Measurements from ENCODE around the gene APEX2. TPM values are rescaled to one million over a fixed set of nuclear protein-coding genes. Genes with fewer than 3 reads are reported as not detected.

APEX2 gene
- total and polyA plus RNA-seq, 2 donors (not counting 3 experiments of a cell fraction or from before 2014, with no cell fraction given) = 26.6 to 54.1 TPM

DNA sequence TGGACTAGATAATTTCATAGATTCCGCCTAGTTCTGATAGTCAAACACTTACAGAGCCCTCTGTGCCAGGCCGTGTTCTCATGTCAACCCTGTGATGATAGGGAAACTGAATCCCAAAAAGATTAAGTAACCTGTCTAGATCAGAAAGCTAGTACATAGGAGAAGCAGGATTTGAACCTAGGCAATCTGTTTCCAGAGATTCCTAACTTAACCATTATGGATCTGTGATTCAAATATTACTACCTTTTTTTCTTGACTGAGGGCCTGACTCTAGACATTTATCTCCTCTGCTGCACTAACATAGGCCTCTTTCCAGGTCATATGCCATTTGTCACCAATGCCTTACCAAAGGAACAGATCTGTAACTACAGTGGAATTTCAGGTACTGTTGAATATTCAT is 29.1 kb downstream of the APEX2 start:
- no peak overlapping the region for H2AFZ ChIP-seq (ENCODE audit: low read depth, low read length)
- no peak overlapping the region for H3K4me2 ChIP-seq (ENCODE audit: insufficient read depth, low read length)
- no peaks in the 10 kb centered on the region for H3K79me2 ChIP-seq (ENCODE audit: control insufficient read depth, insufficient read depth, low read length)
- dilution Hi-C loops (cut with MboI; ENCODE audit: extremely low pct_ligation_motif_present, low sequenced_read_pairs) = no loop called here
- no peak for DNase-seq (ENCODE audit: low read depth, low spot score)
- H3K9me1 ChIP-seq (replicated peaks; ENCODE audit: control insufficient read depth, extremely low read depth, insufficient read depth, low read length) = no peaks in the 10 kb centered on the region
- TF ChIP-seq JUN (IDR thresholded peaks at IDR 0.05; ENCODE audit: borderline replicate concordance, insufficient read depth, insufficient read length, low read depth) (no peak), EZH2 (IDR thresholded peaks at IDR 0.05; ENCODE audit: borderline replicate concordance, low read depth, low read length, severe bottlenecking) (no peak), POLR2A (IDR thresholded peaks at IDR 0.05; ENCODE audit: low read depth, low read length) (no peak), MYC (IDR thresholded peaks at IDR 0.05; ENCODE audit: low read depth, low read length) (no peak), GATA2 (IDR thresholded peaks at IDR 0.05; ENCODE audit: insufficient read depth, insufficient read length, low read depth, low read length) (no peak), FOS (IDR thresholded peaks at IDR 0.05; ENCODE audit: borderline replicate concordance, insufficient read depth, low read length) (no peak), POLR2AphosphoS5 (IDR thresholded peaks at IDR 0.05; ENCODE audit: insufficient read depth, low read depth, low read length) (no peak)
- TF ChIP-seq, protein P1, sequence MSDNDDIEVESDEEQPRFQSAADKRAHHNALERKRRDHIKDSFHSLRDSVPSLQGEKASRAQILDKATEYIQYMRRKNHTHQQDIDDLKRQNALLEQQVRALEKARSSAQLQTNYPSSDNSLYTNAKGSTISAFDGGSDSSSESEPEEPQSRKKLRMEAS (IDR thresholded peaks at IDR 0.05; ENCODE audit: insufficient read depth, insufficient read length) = no peak
- TF ChIP-seq, protein P2, sequence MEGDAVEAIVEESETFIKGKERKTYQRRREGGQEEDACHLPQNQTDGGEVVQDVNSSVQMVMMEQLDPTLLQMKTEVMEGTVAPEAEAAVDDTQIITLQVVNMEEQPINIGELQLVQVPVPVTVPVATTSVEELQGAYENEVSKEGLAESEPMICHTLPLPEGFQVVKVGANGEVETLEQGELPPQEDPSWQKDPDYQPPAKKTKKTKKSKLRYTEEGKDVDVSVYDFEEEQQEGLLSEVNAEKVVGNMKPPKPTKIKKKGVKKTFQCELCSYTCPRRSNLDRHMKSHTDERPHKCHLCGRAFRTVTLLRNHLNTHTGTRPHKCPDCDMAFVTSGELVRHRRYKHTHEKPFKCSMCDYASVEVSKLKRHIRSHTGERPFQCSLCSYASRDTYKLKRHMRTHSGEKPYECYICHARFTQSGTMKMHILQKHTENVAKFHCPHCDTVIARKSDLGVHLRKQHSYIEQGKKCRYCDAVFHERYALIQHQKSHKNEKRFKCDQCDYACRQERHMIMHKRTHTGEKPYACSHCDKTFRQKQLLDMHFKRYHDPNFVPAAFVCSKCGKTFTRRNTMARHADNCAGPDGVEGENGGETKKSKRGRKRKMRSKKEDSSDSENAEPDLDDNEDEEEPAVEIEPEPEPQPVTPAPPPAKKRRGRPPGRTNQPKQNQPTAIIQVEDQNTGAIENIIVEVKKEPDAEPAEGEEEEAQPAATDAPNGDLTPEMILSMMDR (IDR thresholded peaks at IDR 0.05; ENCODE audit: extremely low read depth in 1 of 2, insufficient read depth in 1 of 2, low read depth in 1 of 2, low read length in 2 of 2) = no peak
- H3K36me3 ChIP-seq (ENCODE audit: control insufficient read depth in 2 of 2, extremely low read depth in 1 of 2, insufficient read depth in 2 of 2, low read length in 2 of 2) = no peaks in the 10 kb centered on the region
- H3K27ac ChIP-seq (ENCODE audit: insufficient read depth, low read depth, low read length) = no peak overlapping the region
- CTCF ChIA-PET = no interaction called here
- no peak overlapping the region for H3K4me3 ChIP-seq (replicated peaks in 1 of 3; ENCODE audit: insufficient read depth in 1 of 3, low read depth in 1 of 3, low read length in 3 of 3)
- H3K9me3 ChIP-seq (replicated peaks; ENCODE audit: control insufficient read depth, insufficient read depth, low read length) = no peaks in the 10 kb centered on the region
- BruUV-seq (replicated peaks) = no TSS peak
- H4K20me1 ChIP-seq (replicated peaks; ENCODE audit: control insufficient read depth, extremely low read depth, insufficient read depth, low read length) = no peaks in the 10 kb centered on the region
- FAIRE-seq = no peak
- no peaks in the 10 kb centered on the region for H3K4me1 ChIP-seq (ENCODE audit: control insufficient read depth, extremely low read depth, insufficient read depth, low read length)
- peaks cover 0 to 2% of the 10 kb centered on the region in 2 experiments for H3K27me3 ChIP-seq (ENCODE audit: control insufficient read depth in 2 of 2, insufficient read depth in 2 of 2, low read length in 2 of 2)
- H3K9ac ChIP-seq (replicated peaks; ENCODE audit: extremely low read depth, insufficient read depth, low read length) = no peak overlapping the region
- intact Hi-C loops (cut with micrococcal nuclease) = no loop called here
- POLR2A ChIA-PET = no interaction called here

All from endothelial cell of umbilical vein (primary cell).